ENCODE results near the gene COA1. TPM values are rescaled to one million over a fixed set of nuclear protein-coding genes. Genes with fewer than 3 reads are reported as not detected.
A peak's percentile ranks its signal among the peaks of the same experiment; 100 is the strongest.

COA1 gene
- total RNA-seq, 4 donors from 2014 or later: 20.5 to 59.1 (median 42.3) TPM

DNA sequence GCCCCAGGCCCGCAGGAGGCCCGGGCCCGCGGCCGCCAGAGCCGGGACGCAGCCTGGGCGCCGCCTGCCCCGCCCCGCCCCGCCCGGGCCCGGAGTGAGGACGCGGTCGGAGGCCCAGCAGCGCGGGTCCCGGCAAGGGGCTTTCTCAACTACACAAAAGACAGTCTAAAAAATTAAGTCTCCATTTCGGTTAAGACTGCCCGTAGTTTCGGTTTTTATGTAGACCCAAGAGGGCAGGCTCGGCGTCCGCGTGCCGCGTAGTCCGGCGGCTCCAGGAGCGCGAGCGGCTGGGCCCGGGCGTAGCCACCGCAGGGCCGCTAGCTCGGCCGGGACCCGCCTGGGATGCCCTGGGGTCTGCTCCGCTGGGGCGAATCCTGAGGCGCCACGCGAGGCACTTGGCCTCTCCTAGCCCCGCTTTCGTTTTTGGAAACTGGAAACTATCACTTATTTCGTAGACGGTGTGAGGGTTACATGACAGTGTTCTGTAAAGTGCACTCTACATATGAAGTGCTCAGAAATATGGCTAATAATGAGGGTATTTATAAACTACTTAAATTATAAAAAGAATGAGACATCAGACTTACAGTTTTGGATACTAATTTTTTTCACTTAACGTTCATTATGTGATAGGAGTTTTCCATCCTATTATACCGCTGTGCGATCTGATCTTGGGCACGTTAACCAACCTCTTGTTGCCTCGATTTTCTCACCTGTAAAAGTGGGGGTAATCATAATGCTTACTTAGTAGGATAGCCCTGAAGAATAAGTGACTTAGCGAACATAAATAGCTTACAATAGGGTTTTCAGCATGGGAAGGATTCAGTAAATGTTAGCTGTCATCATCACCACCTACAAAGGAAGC, 29.7 kb upstream of the COA1 start:
- no peaks in the 10 kb centered on the region for H3K36me3 ChIP-seq
- 7 to 13% methylated on average over 13 to 32 of the region's 56 CpGs for WGBS, 2 donors
- intact Hi-C loops (cut with DNase I): no loop called here

DNA sequence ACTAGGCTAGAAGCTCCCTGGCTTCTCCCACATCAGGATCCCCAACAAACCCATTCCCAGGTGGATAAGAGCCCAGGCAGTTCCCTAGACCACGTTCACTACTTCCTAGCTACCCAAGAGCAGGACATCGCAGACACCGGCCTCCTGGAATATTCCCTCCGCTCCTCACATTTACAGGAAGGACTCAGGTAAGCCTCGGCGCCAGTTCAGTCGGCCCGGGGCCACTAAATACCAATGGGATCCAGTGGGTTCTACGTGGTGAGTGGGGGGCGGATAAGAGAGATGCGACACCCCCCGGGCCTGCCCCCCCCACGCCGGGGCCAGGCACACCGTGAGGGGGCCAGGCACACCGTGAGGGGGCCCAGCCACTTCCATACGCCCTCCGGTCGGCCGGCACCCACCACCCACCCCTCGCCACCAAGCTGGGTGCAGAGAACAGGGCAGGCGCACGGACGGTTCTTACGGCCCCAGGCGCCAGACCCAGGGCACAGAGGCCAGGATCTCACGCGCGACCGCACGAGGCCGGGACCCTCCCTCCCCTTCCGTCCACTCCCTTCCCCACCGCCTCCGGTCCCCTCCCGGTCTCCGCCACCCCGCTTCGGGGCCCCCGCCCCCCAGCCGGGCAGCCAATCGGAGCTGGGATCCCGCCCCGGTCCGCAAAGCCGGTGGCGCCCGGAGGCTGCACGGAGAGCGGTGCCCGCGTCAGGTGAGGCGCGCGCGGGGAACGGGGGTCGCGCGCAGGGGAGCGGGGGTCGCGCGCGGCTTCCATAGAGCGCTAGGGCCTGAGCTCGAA, 28.9 kb upstream of the COA1 start, which contains the start of gene BLVRA:
Gene BLVRA (plus strand): TSS at position 652 of the 793 bp plus-strand sequence. CDS start 12,479 bp downstream, outside the sequence.
- Histone ChIP-seq H3K4me3 (peak within 1 kb of the TSS; percentile 82 to 96 (median 92)), H3K27me3 (no peaks in the 10 kb centered on the region), H3K27ac (peak within 1 kb of the TSS; percentile 90 to 94 (median 94)), H3K9me3 (no peaks in the 10 kb centered on the region), H3K4me1 (peaks cover 14 to 61% (median 23%) of the 10 kb centered on the region in 3 donors), H3K36me3 (no peaks in the 10 kb centered on the region)
- peak in 1 of 4 donors; percentile 55 for TF ChIP-seq POLR2A (IDR thresholded peaks at IDR 0.05)
- TF ChIP-seq, protein P1, sequence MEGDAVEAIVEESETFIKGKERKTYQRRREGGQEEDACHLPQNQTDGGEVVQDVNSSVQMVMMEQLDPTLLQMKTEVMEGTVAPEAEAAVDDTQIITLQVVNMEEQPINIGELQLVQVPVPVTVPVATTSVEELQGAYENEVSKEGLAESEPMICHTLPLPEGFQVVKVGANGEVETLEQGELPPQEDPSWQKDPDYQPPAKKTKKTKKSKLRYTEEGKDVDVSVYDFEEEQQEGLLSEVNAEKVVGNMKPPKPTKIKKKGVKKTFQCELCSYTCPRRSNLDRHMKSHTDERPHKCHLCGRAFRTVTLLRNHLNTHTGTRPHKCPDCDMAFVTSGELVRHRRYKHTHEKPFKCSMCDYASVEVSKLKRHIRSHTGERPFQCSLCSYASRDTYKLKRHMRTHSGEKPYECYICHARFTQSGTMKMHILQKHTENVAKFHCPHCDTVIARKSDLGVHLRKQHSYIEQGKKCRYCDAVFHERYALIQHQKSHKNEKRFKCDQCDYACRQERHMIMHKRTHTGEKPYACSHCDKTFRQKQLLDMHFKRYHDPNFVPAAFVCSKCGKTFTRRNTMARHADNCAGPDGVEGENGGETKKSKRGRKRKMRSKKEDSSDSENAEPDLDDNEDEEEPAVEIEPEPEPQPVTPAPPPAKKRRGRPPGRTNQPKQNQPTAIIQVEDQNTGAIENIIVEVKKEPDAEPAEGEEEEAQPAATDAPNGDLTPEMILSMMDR (IDR thresholded peaks at IDR 0.05): no peak
- intact Hi-C loops (cut with DNase I): no loop called here
- DNase-seq: no peak
- WGBS, 2 donors: 0 to 50% methylated on average over 1 to 2 of the region's 67 CpGs

More for the DNA sequence above, 29.7 kb upstream of the COA1 start:
- no peak for DNase-seq
- H3K27ac ChIP-seq: peak overlapping the region; percentile 90 to 94 (median 94)
- H3K4me3 ChIP-seq: peak overlapping the region; percentile 82 to 96 (median 92)
- peaks cover 21 to 63% (median 23%) of the 10 kb centered on the region in 3 donors for H3K4me1 ChIP-seq
- no peaks in the 10 kb centered on the region for H3K27me3 ChIP-seq
- TF ChIP-seq, protein P1 (IDR thresholded peaks at IDR 0.05): no peak
- TF ChIP-seq POLR2A (IDR thresholded peaks at IDR 0.05): no peak
- H3K9me3 ChIP-seq: no peaks in the 10 kb centered on the region

DNA sequence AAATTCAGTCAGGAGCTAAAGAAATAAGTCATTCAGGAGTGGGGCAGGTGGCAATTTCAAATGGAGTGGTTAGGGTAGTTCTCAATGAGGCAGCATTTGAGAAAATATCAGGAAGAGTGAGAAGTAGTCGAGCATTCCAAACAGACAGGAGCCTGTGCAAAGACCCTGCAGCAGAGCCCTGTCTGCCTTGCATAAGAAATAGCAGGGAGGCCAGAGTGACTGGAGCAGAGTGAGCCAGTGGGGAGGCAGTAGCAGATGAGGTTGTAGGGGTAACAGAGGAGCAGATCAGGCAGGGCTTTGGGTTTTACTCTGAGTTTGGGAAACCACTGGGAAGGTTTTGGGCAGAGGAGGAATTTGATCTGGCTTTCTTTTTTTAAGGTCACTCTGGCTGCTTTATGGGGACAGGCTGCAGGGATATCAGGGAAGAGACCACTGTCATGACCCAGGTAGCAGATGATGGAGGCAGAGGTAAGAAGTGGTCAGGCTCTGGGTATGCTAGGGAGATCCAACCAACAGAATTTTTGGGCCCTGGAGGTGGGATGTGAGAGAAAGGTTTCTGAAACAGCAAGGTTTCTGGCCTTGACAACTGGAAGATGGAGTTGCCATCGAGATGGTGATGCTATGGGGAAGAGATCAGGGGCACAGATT, 27.9 kb upstream of the COA1 start:
- intact Hi-C loops (cut with DNase I): no loop called here
- DNase-seq: no peak
- 82 to 88% methylated on average over 2 of the region's 2 CpGs for WGBS, 2 donors
- TF ChIP-seq POLR2A (IDR thresholded peaks at IDR 0.05): no peak
- TF ChIP-seq, protein P1 (IDR thresholded peaks at IDR 0.05): no peak
- H3K36me3 ChIP-seq: no peaks in the 10 kb centered on the region
- H3K9me3 ChIP-seq: no peaks in the 10 kb centered on the region
- peak overlapping the region in 1 of 4 donors; percentile 96 for H3K4me3 ChIP-seq
- H3K27me3 ChIP-seq: no peaks in the 10 kb centered on the region
- peak overlapping the region in 2 of 4 donors; percentile 93 to 94 for H3K27ac ChIP-seq
- peaks cover 10 to 51% (median 18%) of the 10 kb centered on the region in 3 donors for H3K4me1 ChIP-seq

DNA sequence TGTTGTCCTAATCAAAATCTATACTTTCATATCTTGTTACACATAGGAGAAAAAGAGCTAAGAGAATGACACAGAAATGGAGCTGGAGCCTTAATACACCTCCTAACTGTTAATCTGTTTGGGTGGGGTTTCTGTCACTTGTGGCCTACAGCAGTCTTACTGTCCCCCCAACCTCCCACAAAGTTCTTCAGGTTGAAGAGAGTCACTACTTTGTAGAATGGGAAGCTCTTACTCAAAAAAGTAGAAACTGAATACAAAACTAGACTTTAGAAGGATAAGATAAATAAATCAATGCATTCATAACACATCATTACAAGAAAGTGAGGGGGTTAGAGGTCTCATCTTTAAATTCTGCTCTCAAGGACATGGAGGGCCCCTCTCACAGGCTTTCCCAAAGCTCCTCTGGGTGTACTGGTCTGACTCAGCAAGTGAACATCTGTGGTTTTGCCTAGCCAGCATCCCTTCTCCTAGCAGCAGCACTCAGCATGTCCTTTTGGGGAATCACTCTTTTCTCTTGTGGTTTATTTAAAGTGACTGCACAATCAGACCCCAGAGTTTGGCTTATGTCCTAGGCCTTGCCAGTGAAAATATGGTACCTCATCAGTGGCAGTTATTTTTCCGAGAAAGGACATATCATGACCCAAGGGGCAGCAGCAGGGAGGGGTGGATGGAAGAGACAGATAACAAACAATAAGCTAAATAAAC, 27.2 kb upstream of the COA1 start:
- H3K9me3 ChIP-seq: no peaks in the 10 kb centered on the region
- intact Hi-C loops (cut with DNase I): no loop called here
- TF ChIP-seq POLR2A (IDR thresholded peaks at IDR 0.05): no peak
- TF ChIP-seq, protein P1 (IDR thresholded peaks at IDR 0.05): no peak
- no peaks in the 10 kb centered on the region for H3K27me3 ChIP-seq
- H3K36me3 ChIP-seq: no peaks in the 10 kb centered on the region
- DNase-seq: no peak
- 73 to 75% methylated on average over 1 of the region's 1 CpG for WGBS, 2 donors
- H3K27ac ChIP-seq: no peak overlapping the region
- H3K4me1 ChIP-seq: peaks cover 10 to 44% (median 11%) of the 10 kb centered on the region in 3 donors
- H3K4me3 ChIP-seq: no peak overlapping the region

All from esophagus squamous epithelium (tissue), 5 donors.